RCC 7860 (cell line): ENCODE measurements around the gene CBLB.

Experiments
- DNase-seq: peaks from one replicate; pipeline ENCODE4 v3.0.0-alpha.2; 2015; ENCODE audit warnings: low spot score
- FAIRE-seq: peaks from 2 replicates; lab custom pipeline; 2012; peaks lifted over from hg19 to GRCh38; lab: Jason Lieb, UNC

Gene CBLB

DNA sequence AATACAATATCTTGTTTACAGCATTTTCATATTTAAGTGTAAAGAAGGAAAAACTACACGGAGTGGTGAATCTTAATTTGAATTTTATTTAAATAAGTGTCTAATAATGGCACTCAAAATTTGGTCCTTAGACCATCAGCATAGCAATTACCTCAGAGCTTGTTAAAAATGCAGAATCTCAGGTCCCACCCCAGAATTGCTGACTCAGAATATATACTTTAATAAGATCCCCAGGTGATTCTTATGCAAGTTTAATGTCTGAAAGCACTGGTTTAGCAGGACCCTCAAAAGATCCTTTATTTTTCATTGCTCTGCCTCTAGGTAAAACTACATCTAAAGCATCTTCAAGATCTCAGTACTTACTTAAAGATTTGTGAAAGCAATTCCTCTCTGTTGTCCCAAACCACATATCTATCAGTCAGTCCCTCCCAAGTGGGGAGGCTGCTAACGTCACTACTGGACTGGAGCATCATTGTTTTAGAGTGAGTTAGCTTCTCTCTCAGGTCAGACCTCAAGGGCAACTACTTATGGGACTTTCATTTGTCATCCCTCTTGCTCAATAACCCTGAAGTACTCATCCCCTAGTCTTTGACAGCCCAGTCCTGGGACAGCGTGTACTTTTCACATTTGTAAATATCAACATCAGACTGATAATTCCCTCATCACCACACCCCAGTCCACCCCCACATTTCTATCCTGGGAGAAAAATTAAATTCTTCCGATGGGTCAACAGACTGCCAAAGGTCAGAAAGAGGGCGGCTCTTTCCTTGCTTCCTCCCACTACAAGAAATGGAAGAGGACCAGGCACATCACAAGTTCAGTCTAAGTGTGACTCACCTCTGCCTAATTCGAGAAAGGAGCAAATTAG lies 76.7 kb downstream of the CBLB start:
- FAIRE-seq (no peak), DNase-seq (no peak)

DNA sequence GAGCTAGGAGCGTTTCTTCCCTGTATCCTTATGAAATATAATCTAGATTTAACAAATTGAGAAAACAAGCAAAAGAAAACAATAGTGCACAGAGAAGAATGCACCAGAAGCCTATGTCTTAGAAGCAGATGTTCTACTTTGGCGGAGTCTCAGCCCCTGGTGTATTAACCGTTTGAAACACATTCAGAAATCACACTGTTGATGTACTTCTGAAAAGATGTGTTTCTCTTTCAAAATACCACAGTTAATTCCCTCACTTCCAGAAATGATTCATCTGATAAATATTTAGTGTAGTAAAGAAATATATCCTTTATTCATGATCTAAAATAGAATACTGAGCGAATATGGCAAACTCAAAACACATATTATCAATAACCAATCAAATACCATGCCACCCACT lies 77.7 kb downstream of the CBLB start:
- no peak for FAIRE-seq
- no peak for DNase-seq

DNA sequence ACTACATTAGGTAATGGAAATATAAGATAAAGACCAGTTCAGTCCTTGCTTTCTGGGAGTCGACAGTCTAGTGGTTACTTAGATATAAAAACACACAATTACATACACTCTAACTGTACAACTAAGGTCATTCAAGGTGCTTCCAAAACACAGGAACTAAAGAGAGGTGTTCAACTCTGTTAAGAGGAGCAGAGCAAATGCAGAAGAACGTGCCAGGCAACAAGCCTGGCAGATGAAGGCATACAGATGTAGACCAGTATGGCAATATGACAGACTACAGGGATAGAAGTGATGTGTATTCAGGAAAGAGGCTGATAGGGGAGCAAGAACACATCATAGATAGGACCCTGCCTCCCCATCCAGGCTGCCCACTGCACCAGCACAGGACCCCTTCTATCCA lies 78.3 kb downstream of the CBLB start:
- FAIRE-seq (no peak), DNase-seq (no peak)

DNA sequence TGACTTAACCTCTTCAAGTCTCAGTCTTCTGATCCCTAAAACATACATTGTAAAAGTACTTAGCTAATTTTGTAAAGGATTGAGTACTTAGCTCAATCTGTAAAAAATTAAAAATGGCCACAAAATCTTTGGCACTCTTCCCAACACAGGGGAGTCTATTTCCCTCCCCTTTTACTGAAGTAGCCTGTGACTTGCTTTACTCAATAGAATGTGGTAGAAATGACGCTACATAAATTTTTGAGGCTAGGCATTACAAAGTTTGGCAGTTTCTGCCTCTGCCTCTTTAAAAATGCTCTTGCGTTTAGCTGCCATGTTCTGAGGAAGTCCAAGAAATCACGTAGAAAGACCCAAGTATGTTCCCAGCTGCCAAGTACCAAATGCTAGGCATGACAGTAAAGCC lies 80.2 kb downstream of the CBLB start:
- no peak for DNase-seq

GRCh38 chr3:105787453-105787852 lies 81.4 kb downstream of the CBLB start:
- FAIRE-seq: no peak
- no peak for DNase-seq

More for the DNA sequence above, 80.2 kb downstream of the CBLB start:
- no peak for FAIRE-seq

DNA sequence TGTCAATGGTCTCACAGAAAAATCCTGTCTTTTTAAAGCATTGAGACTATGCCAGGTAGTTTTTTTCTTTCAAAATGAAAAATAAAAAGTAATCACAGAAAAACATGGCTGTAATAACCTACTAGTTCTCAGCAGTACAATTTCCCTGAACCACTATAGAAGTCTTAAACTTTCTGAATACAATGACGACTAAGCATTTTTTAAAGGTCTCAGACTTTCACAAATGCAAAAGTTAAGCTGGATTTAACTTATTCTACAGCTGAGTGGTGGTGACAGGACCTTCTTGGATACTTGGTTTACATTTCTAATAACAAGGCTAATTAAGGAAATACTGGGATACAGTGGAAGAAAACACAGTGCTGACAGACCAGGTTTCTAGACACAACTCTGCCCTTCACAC lies 81.8 kb downstream of the CBLB start:
- DNase-seq: no peak
- no peak for FAIRE-seq

DNA sequence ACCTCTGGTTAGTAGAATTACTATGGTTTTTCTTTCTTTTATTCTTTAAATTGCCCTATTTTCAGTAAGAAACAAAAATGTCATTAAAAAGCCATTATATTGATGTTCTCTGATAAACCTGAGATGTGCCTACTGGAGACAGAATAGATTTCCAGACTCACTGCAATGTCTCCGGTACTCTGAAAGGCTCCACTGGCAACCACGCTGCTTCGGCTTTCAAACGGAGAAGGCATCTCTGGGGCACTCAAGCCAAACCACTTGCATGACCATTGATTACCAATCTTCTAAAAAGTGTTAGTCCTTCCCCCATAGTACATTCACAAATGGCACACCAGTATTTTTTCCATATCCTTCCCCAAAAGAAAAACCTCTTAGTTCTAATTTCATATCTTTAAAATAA lies 82.6 kb downstream of the CBLB start:
- no peak for FAIRE-seq

GRCh38 chr3:105785803-105786202 lies 83.0 kb downstream of the CBLB start:
- FAIRE-seq (no peak), DNase-seq (no peak)

More for the DNA sequence above, 82.6 kb downstream of the CBLB start:
- no peak for DNase-seq

DNA sequence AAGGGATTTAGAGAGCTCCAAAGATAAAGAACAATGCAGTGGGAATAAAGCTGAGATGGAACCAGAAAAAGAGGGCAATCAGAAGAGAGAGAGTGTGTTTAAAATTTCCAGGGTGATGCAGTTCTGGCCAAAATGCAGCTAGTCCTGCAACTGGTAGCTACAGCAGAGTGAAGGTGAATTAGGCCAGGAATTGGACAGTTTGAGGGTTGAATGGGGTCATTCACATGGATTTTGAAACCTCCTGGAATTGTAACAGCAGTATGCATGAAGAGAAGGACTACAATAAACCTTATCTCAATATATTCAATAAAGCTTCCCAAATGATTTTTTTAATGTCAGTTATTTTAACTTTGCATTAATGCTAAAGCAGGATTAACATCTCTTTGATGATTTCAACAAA lies 85.2 kb downstream of the CBLB start:
- FAIRE-seq (no peak), DNase-seq (no peak)

DNA sequence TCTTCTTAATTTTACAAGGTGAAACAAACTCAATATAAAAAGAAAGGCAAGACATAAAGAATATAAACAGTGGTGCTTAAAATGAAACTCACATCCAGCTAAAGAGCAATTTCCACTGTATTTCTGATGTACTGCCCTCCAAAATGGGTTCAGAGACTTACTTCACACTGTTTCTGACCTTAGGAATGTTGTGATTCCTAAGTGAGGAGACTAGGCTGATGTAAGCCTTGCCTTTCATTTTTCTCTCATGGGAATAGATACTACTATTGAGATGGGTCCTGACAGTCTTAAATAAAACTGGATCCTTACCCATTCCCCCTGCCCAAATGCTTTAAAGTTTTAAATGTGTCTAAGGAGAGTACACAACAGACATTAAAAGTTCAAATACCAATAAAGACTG lies 86.9 kb downstream of the CBLB start:
- DNase-seq: no peak
- no peak for FAIRE-seq

DNA sequence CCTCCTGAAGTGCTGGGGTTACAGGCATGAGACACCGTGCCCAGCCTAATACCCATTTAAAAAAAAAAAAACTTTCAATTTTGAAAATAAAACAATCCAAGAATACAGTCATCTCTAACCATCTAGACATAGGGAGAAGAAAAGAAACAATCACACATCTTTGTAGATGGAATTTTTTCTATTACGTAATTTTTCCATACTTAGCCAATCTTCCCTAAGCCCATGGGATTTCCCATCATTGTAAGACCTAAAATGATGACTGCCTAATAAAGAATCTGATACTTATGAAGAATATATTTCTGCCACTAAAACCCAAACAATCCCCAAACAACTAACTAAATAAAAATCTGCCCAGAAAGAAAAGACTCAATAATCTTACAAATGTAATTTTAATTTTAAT lies 88.7 kb downstream of the CBLB start:
- no peak for DNase-seq
- no peak for FAIRE-seq

DNA sequence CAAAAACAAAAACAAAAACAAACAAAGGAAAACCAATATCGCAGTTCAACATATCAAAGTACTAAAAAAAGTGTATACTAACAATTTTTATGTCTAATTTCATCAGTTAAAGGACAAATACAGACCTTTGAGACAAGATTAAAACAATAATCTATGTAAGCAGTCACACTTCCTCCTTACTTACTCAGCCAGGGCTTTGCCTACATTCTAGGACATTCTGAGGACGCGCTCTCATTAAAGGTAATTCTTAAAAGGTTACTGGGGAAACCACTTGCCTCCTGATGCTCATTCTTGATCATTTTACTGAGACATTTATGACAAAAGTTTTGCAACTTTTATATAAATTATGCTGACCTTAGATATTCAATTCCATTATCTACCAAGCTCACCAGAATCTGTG lies 93.4 kb downstream of the CBLB start:
- DNase-seq: no peak

DNA sequence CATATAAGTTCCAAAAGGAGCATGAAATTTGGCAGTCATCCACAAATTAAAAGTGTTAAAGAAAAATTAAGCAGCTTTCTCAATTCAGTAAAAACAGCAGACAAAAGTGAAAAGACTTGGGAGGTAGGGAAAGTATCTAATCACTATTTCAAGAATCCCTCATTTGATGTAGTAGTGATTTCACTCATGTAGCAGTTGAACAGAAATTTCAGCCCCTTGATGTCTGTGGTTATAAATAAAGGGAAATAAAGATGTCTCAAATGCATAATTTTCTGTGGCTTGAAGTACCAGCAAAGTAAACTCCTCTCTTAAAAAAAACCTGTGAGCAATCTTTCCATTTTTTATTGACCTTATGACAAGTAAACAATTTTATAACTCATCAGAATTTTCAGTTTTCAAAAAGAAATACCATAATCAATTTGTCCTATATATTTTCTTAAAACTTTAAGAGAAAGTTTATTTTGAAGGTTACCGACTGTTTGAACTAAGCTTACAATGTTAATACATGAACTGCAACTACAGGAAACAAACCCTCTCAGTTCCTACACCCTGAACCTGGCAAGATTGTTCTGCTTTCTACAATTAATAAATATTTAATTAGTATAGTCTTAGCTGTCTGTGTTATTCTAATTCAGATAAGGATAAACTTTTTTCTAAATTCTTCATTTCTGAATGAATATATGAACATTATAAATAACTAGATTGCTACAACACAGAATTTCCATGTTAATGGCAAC lies 94.2 kb downstream of the CBLB start:
- no peak for DNase-seq
- FAIRE-seq: no peak

More for the DNA sequence above, 93.4 kb downstream of the CBLB start:
- no peak for FAIRE-seq

- DNase-seq: no peak
- FAIRE-seq: no peak
Measured at GRCh38 chr3:105773291-105773690, 95.5 kb downstream of the CBLB start.

DNA sequence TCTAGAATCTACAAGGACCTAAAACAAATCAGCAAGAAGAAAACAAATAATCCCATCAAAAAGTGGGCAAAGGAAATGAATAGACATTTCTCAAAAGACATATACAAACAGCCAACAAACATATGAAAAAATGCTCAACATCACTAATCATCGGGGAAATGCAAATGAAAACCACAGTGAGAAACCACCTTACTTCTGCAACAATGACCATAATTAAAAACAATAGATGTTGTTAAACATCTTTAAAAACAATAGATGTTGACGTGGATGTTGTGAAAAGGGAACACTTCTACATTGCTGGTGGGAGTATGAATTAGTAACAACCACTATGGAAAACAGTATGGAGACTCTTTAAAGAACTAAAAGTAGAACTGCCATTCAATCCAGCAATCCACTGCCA lies 96.2 kb downstream of the CBLB start:
- FAIRE-seq (no peak), DNase-seq (no peak)

DNA sequence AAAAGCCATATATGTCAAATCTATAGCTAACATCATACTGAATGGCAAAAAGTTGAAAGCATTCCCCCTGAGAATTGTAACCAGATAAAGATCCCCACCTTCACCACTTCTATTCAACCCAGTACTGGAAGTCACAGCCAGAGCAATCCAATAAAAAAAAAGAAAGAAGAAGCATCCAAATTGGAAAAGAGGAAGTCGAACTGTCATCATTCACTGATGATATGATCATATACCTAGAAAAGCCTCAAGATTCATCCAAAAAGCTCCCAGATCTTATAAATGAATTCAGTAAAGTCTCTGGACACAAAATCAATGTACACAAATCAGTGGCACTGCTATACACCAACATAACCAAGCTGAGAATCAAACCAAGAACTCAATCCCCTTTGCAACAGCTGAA lies 97.4 kb downstream of the CBLB start:
- DNase-seq: no peak
- no peak for FAIRE-seq

DNA sequence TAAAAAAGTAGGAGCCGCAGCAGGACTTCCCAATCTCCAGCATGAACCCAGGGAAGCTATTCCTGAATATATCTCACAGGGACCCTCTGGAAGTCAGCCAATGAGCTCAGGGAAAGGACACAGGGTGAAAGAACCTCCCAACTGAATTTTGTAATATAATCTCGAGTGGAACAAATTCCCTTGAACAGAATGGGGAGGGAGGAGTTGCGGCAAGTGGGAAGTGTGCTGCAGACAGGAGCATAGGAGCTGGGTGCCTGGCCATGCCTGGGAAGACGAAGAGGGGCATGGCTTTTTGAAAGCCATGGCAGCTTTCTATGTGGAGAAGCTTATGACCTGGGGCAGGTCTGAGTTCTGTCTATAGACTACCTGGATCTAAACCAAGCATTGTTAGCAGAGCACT lies 98.4 kb downstream of the CBLB start:
- FAIRE-seq (no peak), DNase-seq (no peak)

GRCh38 chr3:105767776-105768175 lies 101.0 kb downstream of the CBLB start:
- no peak for FAIRE-seq
- DNase-seq: no peak

- FAIRE-seq (no peak), DNase-seq (no peak)
Measured at GRCh38 chr3:105767216-105767615, 101.6 kb downstream of the CBLB start.

- DNase-seq: no peak
- FAIRE-seq: no peak
Measured at GRCh38 chr3:105765308-105765639, 103.5 kb downstream of the CBLB start.

- FAIRE-seq: no peak
- DNase-seq: no peak
Measured at GRCh38 chr3:105764378-105765307, 104.2 kb downstream of the CBLB start.
